GM23338 (cell line): ENCODE measurements around the gene RAB3IP. TPM values are rescaled to one million over a fixed set of nuclear protein-coding genes. Genes with fewer than 3 reads are reported as not detected.

ENCODE experiments used
- ATAC-seq: fragments of 200-7000 bp; cut with Tn5 transposase; 3 replicates; pipeline ENCODE4 v1.9.1; 2020
- DNase-seq: peaks from one replicate; pipeline ENCODE4 v3.0.0-alpha.2; 2015; ENCODE audit warnings: low spot score
- H2AFZ ChIP-seq: fragments of 200-600 bp; sonication (generic); 2 replicates; pipeline ENCODE4 v1.8.0; 2016; ENCODE audit warnings: antibody characterized with exemption, mild to moderate bottlenecking, moderate library complexity
- H3F3A ChIP-seq: fragments of 200-600 bp; sonication (generic); replicated peaks from 2 replicates; pipeline ENCODE4 v1.8.0; 2017; ENCODE audit warnings: antibody characterized with exemption, mixed run types, low read depth
- H3K27ac ChIP-seq: fragments of 200-600 bp; sonication (generic); 2 replicates; pipeline ENCODE4 v1.6.1; 2016; ENCODE audit warnings: low read depth
- H3K27me3 ChIP-seq: fragments of 200-600 bp; sonication (generic); 2 replicates; pipeline ENCODE4 v1.8.0; 2016; ENCODE audit warnings: mild to moderate bottlenecking, mixed run types, moderate library complexity; ENCODE audit not compliant: insufficient read depth
- H3K36me3 ChIP-seq: fragments of 200-600 bp; sonication (generic); 2 replicates; pipeline ENCODE4 v1.8.0; 2016; ENCODE audit warnings: mild to moderate bottlenecking; ENCODE audit not compliant: insufficient read depth
- H3K4me1 ChIP-seq: fragments of 200-600 bp; sonication (generic); 2 replicates; pipeline ENCODE4 v1.8.0; 2016; ENCODE audit warnings: mild to moderate bottlenecking, moderate library complexity; ENCODE audit not compliant: insufficient read depth
- H3K4me2 ChIP-seq: fragments of 200-600 bp; sonication (generic); 2 replicates; pipeline ENCODE4 v1.7.1; 2017; ENCODE audit warnings: mixed run types
- H3K4me3 ChIP-seq: fragments of 200-600 bp; sonication (generic); 2 replicates; pipeline ENCODE4 v1.6.1; 2016; ENCODE audit warnings: mixed run types
- H3K79me2 ChIP-seq: fragments of 200-600 bp; sonication (generic); replicated peaks from 2 replicates; pipeline ENCODE4 v1.8.0; 2017; ENCODE audit warnings: mild to moderate bottlenecking; ENCODE audit not compliant: insufficient read depth
- H3K9me2 ChIP-seq: fragments of 200-600 bp; sonication (generic); 2 replicates; pipeline ENCODE4 v1.8.0; 2017; ENCODE audit not compliant: insufficient read depth
- H4K20me1 ChIP-seq: fragments of 200-600 bp; sonication (generic); replicated peaks from 2 replicates; pipeline ENCODE4 v1.8.0; 2017; ENCODE audit warnings: mild to moderate bottlenecking; ENCODE audit not compliant: insufficient read depth
- H3K27ac Mint-ChIP-seq: 2 replicates; pipeline ENCODE4 v1.8.0; 2020; ENCODE audit warnings: inconsistent platforms, mild to moderate bottlenecking, moderate library complexity, mixed read lengths
- H3K27me3 Mint-ChIP-seq: 3 replicates; pipeline ENCODE4 v1.8.0; 2022; ENCODE audit warnings: low read depth, mild to moderate bottlenecking, moderate library complexity, mixed read lengths, inconsistent platforms; ENCODE audit not compliant: insufficient read depth, poor library complexity
- H3K36me3 Mint-ChIP-seq: 3 replicates; pipeline ENCODE4 v1.8.0; 2021; ENCODE audit warnings: low read depth, mild to moderate bottlenecking, inconsistent platforms, moderate library complexity, mixed read lengths
- H3K4me1 Mint-ChIP-seq: 3 replicates; pipeline ENCODE4 v1.8.0; 2020; ENCODE audit warnings: mild to moderate bottlenecking, inconsistent platforms, mixed read lengths
- H3K4me3 Mint-ChIP-seq: 3 replicates; pipeline ENCODE4 v1.8.0; 2021; ENCODE audit warnings: moderate library complexity, mild to moderate bottlenecking, inconsistent platforms, mixed read lengths
- H3K9me3 Mint-ChIP-seq: 3 replicates; pipeline ENCODE4 v1.8.0; 2020; ENCODE audit warnings: moderate library complexity, mild to moderate bottlenecking, inconsistent platforms, mixed read lengths
- CREB1 ChIP-seq: fragments of 250-450 bp; sonication (Bioruptor Pico); IDR thresholded peaks from 2 replicates; pipeline ENCODE4 v1.5.0; 2020; ENCODE audit warnings: low read depth, mild to moderate bottlenecking, moderate library complexity
- ETS1 ChIP-seq: IDR thresholded peaks from 2 replicates; pipeline ENCODE4 v1.6.1; 2016; ENCODE audit warnings: antibody characterized with exemption
- NANOG ChIP-seq: IDR thresholded peaks from 2 replicates; pipeline ENCODE4 v1.6.1; 2016; ENCODE audit warnings: antibody characterized with exemption, borderline replicate concordance
- STAT1 ChIP-seq: IDR thresholded peaks from one replicate; pipeline ENCODE4 v1.6.1; 2016; ENCODE audit warnings: antibody characterized with exemption; ENCODE audit not compliant: unreplicated experiment
- ZNF331 ChIP-seq: fragments of 250-450 bp; sonication (Bioruptor Pico); IDR thresholded peaks from 2 replicates; pipeline ENCODE4 v1.5.0; 2020; ENCODE audit warnings: low read depth, mild to moderate bottlenecking, moderate library complexity
- ZNF462 ChIP-seq: fragments of 250-450 bp; sonication (Bioruptor Pico); IDR thresholded peaks from 2 replicates; pipeline ENCODE4 v1.5.0; 2020; ENCODE audit warnings: mild to moderate bottlenecking, moderate library complexity
- polyA plus RNA-seq: library from polyadenylated mRNA; unstranded; fragments of >200 nt; fragmentation: Nextera tagmentation; extraction: Ambion mirVana; gene quantifications from 2 replicates; pipeline ENCODE4 v1.2.1, GENCODE V29; 2016
- total RNA-seq: library from RNA; depleted of rRNA; stranded (reverse); fragments of >200 nt; shearing (Covaris generic); gene quantifications from 2 replicates; pipeline ENCODE4 v1.2.3, GENCODE V29; 2014

The RAB3IP gene
- total and polyA plus RNA-seq, 2 experiments from 2014 or later: 48.6 TPM

- TF ChIP-seq ZNF462 (CRISPR knock-in tag): no peak
Observed at GRCh38 chr12:69739287-69740191, 879 bp downstream of the RAB3IP start (continued).

GRCh38 chr12:69744109-69744508 is 5.4 kb downstream of the RAB3IP start:
- Histone ChIP-seq H4K20me1 (peaks cover 22% of the 10 kb centered on the region), H3K4me1 (peaks cover 8% of the 10 kb centered on the region), H3K36me3 (no peaks in the 10 kb centered on the region), H3K4me2 (no peak overlapping the region), H3F3A (peaks cover 2% of the 10 kb centered on the region), H3K79me2 (peaks cover 40% of the 10 kb centered on the region), H3K4me3 (no peak overlapping the region), H3K27ac (no peak overlapping the region), H3K27me3 (peaks cover 18% of the 10 kb centered on the region), H3K9me2 (no peaks in the 10 kb centered on the region), H2AFZ (no peak overlapping the region)
- Mint-ChIP-seq H3K9me3 (peaks cover 4% of the 10 kb centered on the region; the same call in 2 of the 3 replicates), H3K4me1 (peaks cover 9% of the 10 kb centered on the region; the same call in 2 of the 3 replicates), H3K27ac (no peak overlapping the region), H3K36me3 (peaks cover 6% of the 10 kb centered on the region; the same call in 2 of the 3 replicates), H3K27me3 (peaks cover 6% of the 10 kb centered on the region), H3K4me3 (no peak overlapping the region)
- no peak for DNase-seq
- TF ChIP-seq NANOG (no peak), ZNF331 (CRISPR knock-in tag) (no peak), STAT1 (no peak), CREB1 (CRISPR knock-in tag) (no peak), ETS1 (no peak)
- no peak for ATAC-seq
